Esophagus squamous epithelium (tissue), 4 donors: ENCODE results near the gene RASAL2.

ENCODE experiments used
- CTCF ChIP-seq, 6 experiments: fragments of 450-650 bp in 4 of 6; fragments of 200-600 bp in 2 of 6; sonication (generic) in 2 of 6; IDR thresholded peaks; one replicate each; pipeline ENCODE4 v1.5.1; 2016 to 2019; ENCODE audit warnings: antibody characterized with exemption in 6 of 6, mild to moderate bottlenecking in 4 of 6, moderate library complexity in 4 of 6
- POLR2A ChIP-seq, 4 donors: fragments of 450-650 bp; IDR thresholded peaks; one replicate each; pipeline ENCODE4 v1.6.1; 2017; ENCODE audit warnings: antibody characterized with exemption in 4 of 4, mild to moderate bottlenecking in 4 of 4, moderate library complexity in 3 of 4

DNA sequence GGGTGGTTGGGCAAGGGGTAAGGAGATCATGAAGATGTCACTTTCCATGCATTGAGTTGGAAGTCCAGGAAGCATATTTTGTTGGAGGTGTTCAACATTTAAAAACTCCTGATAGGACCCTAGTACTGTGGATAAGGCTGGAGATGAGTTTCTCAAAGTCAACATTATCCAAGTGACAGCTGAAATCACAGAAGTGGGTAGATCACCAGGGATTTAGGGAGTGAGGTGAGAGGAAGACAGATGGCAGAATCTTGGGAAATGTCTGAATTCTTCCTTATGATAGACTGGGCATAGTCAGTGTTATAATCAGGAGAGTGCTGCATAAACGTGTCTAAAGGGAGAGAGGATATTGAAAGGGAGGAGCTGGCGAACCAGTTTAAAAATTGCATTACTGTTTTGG, 5.3 kb upstream of the RASAL2 start:
- TF ChIP-seq CTCF (IDR thresholded peaks at IDR 0.05) (no peak), POLR2A (IDR thresholded peaks at IDR 0.05) (no peak)
